K562 (cell line): Measurements from ENCODE around the gene NUP85.

Source experiments
- CTCF ChIP-seq, 3 experiments: IDR thresholded peaks in 2 of 3; conservative IDR thresholded peaks in 1 of 3; 2 replicates each; pipeline ENCODE4 v1.5.1; 2011 to 2012; ENCODE audit warnings: low read length in 3 of 3, mild to moderate bottlenecking in 3 of 3, control low read depth in 2 of 3, improper control_type of control experiment in 1 of 3, inconsistent platforms in 1 of 3, low read depth in 1 of 3, mixed read lengths in 1 of 3, moderate library complexity in 1 of 3; ENCODE audit not compliant: insufficient read depth in 2 of 3
- NFIC ChIP-seq: fragments of 450-650 bp; IDR thresholded peaks from 2 replicates; pipeline ENCODE4 v1.6.1; 2017; ENCODE audit warnings: mild to moderate bottlenecking, inconsistent platforms
- NR3C1 ChIP-seq: sonication (generic); formaldehyde crosslinking; IDR thresholded peaks from 2 replicates; pipeline ENCODE4 v1.8.1; 2022; ENCODE audit warnings: missing genetic modification reagents
- POLR2A ChIP-seq: fragments of 450-650 bp; conservative IDR thresholded peaks from 2 replicates; pipeline ENCODE4 v1.6.1; 2016
- TF ChIP-seq, protein P1 (sequence below): fragments of 450-650 bp; IDR thresholded peaks from 2 replicates; pipeline ENCODE4 v1.6.1; 2016; ENCODE audit warnings: low read depth, mild to moderate bottlenecking, moderate library complexity

DNA sequence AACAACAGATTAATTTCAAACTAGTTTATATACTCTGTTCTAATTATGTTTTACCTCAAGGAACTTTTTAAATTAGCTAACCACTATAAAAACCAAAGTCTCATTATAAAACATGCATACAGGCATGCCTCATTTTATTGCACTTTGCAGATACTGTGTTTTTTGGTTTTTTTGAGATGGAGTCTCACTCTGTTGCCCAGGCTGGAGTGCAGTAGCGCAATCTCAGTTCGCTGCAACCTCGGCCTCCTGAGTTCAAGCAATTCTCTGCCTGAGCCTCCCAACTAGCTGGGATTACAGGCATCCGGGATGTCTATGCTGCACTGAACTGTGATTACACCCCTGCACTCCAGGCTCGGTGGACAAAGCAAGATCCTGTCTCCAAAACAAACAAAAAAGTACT, 42.4 kb upstream of the NUP85 start:
- TF ChIP-seq NFIC, result no peak
- TF ChIP-seq POLR2A, result no peak
- no peak for TF ChIP-seq CTCF (IDR thresholded peaks at IDR 0.05 in 2 of 3, conservative IDR thresholded peaks at IDR 0.05 in 1 of 3; ENCODE audit: insufficient read depth in 2 of 3, low read depth in 1 of 3, low read length in 3 of 3)
- no peak for TF ChIP-seq NR3C1 (CRISPR knock-in tag)
- TF ChIP-seq, protein P1, sequence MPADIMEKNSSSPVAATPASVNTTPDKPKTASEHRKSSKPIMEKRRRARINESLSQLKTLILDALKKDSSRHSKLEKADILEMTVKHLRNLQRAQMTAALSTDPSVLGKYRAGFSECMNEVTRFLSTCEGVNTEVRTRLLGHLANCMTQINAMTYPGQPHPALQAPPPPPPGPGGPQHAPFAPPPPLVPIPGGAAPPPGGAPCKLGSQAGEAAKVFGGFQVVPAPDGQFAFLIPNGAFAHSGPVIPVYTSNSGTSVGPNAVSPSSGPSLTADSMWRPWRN, result no peak
